ENCODE results near the gene TCF7L1.

DNA sequence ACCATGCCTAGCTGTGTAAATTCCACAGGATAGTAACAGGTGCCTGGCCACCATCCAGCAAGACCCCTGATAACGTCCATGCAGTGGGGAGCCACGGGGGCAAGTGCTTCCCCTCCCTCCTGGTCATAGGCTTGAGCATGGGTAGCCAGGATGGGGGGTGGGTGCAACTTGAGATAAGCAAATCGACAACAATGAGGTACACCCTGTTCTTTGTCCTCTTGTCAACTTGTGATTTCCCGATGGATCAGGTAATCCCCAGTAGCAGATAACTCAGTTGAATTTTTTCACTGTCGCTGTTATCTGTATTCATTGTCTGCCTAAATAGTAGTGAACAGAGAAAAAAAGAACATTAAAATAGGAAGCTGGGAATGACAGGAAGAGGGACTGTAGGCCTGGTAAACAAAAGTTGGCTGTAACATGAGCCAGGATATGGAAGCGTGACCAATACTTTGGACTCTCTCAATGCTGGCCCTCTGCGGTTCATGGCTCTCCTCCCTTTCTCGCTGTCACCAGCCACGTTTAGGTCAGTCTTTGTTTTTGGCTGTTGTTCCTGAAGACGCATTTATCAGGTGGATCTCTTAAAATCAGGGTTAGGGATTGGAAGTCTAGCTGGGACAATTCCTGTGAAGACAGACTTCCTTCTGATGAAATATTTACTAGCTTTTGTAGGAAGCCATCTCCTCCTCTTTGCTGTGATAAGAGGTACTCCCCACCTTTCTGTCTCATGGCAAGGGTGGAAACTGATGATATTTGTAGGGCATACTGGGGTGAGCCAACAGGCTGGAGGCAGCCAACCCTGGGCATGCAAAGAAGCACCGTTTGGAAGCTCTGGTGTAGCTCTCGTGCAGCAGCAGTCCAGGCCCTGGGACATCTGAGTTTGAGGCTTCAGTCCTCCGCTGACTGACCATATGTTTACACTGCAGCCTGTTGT lies 42.4 kb downstream of the TCF7L1 start:
- TF ChIP-seq YY1 (IDR thresholded peaks at IDR 0.05; ENCODE audit: insufficient read depth, insufficient read length) (no peak), ZNF274 (IDR thresholded peaks at IDR 0.05; ENCODE audit: low read depth, low read length) (no peak), SUZ12 (IDR thresholded peaks at IDR 0.05; ENCODE audit: extremely low read depth, insufficient read depth, insufficient read length) (no peak)

All from NT2/D1 (cell line).